RCC 7860 (cell line): ENCODE measurements around the gene AGBL1.

ENCODE experiments used
- DNase-seq: peaks from one replicate; pipeline ENCODE4 v3.0.0-alpha.2; 2015; ENCODE audit warnings: low spot score
- FAIRE-seq: peaks from 2 replicates; lab custom pipeline; 2012; peaks lifted over from hg19 to GRCh38; lab: Jason Lieb, UNC

The AGBL1 gene

DNA sequence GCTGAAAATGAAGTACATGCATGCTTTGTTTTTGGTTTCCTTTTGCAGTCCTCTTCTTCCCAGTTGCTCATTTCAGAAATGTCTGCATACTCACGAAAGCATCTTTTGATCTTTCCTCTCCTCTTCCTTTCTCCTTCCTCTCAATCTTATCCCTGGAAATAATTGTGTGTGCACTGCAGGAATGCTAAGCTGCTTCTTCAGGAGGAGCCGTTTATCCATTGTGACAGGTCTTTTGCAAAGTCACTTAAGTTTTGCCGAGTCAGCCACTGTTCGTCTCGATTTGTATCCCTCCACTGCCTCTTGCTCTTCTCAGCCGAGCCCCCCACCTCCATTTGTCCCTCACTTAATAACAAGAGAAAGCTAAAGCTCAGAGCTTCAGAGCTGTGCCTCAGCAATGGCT, 597.6 kb downstream of the AGBL1 start:
- FAIRE-seq (no peak), DNase-seq (no peak)

DNA sequence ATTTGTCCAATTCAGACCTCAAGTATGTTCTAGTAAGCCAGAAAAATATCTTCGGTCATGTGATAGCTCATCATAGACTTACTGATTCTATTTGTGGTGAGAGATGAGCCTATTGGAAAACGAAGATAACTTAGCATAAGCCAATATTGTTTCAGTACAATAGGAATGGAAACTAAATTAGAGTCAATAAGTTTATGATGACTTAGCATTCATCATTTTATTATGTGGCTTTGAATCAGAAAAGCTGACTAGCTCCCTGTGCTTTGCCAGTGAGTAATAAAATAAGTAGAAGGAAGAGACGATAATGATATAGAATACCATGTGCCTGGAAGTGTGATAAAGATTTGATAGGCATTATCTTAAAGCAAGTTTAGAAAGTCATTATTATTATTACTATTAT, 605.6 kb downstream of the AGBL1 start:
- DNase-seq, result no peak
- FAIRE-seq, result no peak

GRCh38 chr15:86689006-86689405, 609.3 kb downstream of the AGBL1 start:
- FAIRE-seq (no peak), DNase-seq (no peak)

DNA sequence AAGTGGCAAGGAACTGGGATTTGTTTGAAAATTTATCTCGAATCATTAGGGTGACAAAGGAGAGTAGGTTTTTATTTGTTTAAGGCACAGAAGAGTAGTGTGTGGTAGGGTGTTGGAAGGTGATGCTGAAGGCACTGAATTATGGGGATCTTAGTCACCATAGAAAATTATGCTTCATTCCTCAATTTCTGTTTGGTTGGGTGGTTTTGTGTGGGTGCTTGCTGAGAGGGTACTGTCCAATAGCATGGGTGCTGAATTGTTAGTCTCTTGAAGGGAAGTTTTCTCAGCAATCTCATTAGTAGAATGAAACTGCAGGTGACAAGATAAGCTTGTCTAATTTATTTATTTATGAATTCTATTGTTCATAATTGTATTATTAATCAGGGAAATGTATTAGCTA, 610.9 kb downstream of the AGBL1 start:
- DNase-seq (no peak), FAIRE-seq (no peak)

GRCh38 chr15:86691091-86691663, 611.5 kb downstream of the AGBL1 start:
- FAIRE-seq (no peak), DNase-seq (no peak)

DNA sequence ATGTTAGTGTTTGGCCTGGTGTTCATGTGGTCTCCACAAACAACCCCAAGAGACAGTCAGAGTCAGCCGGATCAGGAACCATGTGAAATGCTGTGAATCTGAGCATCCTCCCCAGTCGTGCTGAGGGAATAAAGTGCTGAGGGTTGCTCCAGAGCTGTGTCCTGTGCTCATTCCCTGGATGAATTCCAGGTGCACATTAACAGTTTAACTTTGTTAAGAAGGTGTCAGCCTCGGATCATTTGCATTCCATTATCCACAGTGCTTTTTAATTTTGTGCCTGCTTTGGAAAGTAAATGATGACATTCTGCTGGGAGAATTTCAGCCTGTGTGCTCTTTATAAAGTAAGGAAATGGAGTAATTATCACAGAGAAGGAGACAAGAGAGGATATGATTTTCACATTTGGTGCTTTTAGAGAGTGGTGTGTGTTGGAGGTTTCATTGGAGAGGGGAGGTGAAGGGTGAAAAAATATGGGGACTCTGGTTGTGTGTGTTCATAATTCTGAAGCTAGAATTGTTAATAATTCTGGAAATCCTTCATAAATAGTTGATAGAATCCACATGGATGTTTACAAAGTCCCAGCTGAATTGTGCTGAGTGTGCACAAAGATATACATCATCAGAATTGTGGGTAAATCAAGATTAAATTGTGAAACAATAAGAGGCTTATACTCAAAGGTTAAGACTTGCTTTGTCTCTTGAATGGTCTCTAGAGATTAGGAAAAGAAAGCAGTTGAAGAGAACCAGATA, 621.4 kb downstream of the AGBL1 start:
- FAIRE-seq (no peak), DNase-seq (no peak)

GRCh38 chr15:86701611-86701963, 621.9 kb downstream of the AGBL1 start:
- no peak for FAIRE-seq

GRCh38 chr15:86706813-86707212, 627.1 kb downstream of the AGBL1 start:
- FAIRE-seq (no peak), DNase-seq (no peak)

More at GRCh38 chr15:86701611-86701963, 621.9 kb downstream of the AGBL1 start:
- DNase-seq, result no peak

GRCh38 chr15:86711476-86711875, 631.8 kb downstream of the AGBL1 start:
- DNase-seq, result no peak
- no peak for FAIRE-seq

- FAIRE-seq, result no peak
- DNase-seq, result no peak
Measured at GRCh38 chr15:86714241-86714640, 634.6 kb downstream of the AGBL1 start.

DNA sequence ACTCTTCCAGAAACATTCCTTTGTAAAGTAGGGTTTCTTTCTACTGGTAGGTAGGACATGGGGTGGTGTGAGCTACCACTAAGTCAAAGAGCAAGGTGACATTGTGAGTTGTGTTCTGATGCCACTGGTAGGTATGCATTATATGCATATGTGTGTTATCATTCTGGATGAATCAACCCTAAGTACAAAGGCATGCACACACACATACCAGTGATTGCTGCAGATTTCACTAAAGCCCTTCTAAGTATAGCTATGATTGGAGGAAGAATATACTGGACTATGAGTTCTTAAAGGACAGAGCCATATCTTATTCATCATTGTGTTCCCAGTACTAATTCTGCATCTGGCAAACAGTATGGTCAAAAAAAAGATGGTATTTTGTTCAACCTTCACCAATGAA, 646.0 kb downstream of the AGBL1 start:
- FAIRE-seq (no peak), DNase-seq (no peak)

GRCh38 chr15:86735247-86736040, 655.8 kb downstream of the AGBL1 start:
- FAIRE-seq (no peak), DNase-seq (no peak)

DNA sequence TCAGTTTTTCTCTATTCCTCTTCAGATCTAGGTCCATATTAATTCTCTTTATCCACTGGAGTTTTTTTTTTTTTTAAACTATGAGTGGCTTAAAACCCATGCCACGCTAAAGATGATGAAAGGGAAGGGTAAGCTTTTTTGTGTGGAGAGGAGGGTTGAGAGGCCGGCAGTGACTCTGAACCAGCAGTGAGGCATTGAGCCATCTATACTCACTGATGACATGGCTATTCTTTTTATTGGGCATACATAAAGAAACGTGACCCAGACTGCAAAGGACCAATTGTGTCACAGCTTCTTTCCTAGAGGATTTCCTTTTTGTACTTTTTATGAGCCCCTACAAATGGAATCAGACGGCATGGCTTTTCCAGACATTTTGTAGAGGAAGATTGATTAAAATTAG, 662.2 kb downstream of the AGBL1 start:
- no peak for FAIRE-seq
- no peak for DNase-seq

DNA sequence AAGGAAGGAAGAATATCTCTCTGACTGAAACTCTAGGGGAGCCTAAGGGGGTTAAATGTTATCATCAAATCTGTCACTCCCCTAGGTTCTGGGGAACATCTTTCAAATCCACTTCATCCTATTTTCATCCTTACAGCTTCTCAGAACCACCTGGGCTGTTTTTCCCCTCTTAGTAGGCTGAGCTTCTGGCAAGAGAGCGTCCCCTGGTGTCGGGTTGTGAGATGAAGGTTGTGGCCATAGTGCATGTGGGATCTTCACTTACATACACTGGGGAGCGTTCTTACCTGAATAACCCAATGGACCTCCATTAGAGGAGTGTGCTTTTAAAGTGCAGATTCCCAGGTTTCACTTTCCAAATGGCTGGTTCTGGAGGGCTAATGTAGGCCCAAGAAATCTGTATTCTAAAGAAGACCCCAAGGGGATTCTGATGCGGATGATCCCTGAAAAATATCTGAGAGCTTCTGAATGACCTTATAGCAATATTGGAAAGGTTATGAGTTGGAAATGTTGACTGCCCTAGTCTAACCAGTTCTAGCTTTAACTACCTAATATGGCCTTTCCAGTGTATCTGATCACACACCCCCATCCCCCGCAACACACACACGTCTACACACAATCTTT, 663.7 kb downstream of the AGBL1 start:
- no peak for FAIRE-seq
- no peak for DNase-seq

DNA sequence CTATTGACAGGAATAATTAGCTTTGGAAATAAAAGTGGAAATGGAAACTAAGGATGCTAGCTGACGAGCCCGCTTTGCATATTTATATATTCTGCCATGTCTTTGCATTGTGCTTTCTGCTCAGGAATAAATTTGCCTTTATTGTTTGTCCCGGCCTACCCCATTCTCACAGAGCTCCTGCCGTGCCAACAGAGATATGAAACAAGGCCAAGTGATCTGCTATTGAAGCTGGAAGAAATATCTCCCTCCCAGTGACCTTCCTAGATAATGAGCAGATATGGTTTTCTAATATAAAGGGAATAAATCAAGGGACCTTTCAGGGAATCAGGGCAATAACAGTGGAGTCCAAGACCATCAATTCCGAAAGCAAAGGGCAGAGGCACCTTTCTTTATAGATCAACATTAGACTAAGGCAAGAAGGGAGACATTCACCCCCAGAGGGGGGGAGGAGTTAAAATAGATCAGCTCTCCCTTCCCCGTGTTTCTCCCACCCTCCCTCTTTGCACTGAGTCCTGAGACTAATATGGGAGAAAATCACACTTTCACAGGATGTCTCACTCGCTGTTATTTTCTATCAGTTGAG, 664.6 kb downstream of the AGBL1 start:
- FAIRE-seq (no peak), DNase-seq (no peak)

DNA sequence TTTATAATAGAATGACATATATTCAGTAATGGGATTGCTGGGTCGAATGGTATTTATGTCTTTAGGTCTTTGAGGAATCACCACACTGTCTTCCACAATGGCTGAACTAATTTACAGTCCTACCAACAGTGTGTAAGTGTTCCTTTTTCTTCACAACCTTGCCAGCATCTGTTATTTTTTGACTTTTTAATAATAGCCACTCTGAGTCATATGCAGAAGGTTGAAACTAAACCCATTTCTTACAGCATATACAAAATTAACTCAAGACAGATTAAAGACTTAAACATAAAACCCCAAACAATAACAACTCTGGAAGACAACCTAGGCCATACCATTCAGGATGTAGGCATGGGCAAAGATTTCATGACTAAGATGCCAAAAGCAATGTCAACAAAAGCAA, 671.4 kb downstream of the AGBL1 start:
- no peak for DNase-seq
- FAIRE-seq, result no peak

DNA sequence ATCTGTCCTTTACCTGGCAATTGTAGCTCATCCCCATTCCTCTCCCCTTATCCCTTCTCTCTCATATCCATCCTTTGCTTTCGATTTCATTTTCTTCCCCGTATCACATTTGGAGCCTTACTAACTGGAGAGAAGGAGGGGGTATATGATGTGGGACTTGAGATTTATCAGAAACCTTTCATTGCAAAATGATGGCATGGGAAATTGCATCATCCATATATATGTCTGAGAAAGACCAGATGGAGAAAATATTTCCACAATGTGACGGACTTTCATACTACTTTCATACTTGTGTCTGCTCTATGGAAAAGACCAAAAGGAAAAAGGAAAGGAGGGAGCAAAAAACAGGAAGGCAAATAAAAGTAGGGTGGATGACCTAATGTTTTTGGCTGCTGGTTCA, 675.2 kb downstream of the AGBL1 start:
- no peak for FAIRE-seq

DNA sequence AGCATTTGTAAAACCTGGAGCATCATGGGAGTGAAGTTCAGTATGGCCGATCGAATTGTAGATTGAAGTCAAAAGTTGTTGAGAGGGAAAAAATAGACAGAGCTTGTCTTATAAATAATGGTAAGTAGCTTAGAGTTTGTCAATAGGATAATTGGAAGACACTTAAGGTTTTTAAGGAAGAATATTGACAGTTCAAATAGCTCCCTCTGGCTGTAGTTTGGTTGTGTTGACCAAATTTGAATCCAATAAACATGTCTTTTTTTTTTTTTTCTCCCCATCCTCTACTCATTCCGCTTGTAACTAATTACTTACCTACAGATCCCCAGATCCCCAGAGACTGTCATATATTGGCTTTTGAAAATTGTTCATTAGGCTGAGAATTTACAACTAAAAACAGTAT, 677.0 kb downstream of the AGBL1 start:
- DNase-seq, result no peak
- no peak for FAIRE-seq

More for the DNA sequence above, 675.2 kb downstream of the AGBL1 start:
- DNase-seq, result no peak

DNA sequence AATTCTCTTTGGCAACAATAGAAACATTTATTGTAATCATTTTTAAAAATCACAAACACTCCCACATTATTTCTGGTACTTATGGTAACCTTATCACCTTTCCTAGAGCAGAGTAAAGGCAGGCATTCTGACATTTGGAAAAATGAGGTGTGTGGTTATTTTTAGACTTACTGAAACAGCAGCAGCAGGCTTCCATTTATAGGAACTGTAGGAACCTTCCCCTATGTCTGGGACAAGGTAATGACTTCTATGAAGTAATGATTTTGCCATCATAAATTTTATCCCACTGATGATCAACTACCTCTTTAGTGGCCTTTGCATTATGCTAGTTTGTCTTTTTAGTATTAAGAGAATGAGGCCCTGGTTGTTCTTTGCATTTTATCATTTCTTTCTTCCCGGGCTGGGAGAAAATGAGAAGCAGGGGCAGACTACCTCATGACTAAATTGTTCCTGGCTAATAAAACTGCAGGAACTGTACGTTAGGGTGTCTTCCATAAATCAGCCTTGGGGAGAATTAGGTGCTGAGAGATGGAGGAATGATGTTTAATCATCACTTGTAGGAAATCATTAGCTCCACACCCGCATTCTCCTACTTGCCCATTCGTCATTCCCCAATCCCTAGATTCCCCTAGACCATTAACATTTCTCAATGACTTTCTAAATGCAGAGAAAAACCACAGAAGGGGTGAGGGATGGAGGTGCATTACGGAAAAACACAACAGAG, 680.3 kb downstream of the AGBL1 start:
- no peak for DNase-seq
- FAIRE-seq, result no peak

DNA sequence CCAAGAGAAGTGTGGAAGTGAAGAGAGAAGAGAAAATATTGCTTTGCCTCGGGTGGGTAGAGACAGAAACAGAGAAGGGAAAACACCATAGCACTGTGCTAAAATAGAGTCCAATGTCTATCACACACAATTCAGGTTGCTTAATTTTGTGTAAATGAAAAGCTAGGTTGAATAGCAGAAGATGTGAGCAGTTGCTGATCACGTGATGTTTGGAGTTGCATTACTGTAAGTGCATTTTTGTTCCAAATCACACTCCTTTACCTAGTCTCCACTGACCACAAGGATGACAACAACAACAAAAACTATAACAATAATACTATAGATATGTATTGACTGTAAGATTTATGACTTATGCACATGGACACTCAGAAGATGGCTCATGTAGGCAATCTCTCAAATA, 683.2 kb downstream of the AGBL1 start:
- DNase-seq (no peak), FAIRE-seq (no peak)

DNA sequence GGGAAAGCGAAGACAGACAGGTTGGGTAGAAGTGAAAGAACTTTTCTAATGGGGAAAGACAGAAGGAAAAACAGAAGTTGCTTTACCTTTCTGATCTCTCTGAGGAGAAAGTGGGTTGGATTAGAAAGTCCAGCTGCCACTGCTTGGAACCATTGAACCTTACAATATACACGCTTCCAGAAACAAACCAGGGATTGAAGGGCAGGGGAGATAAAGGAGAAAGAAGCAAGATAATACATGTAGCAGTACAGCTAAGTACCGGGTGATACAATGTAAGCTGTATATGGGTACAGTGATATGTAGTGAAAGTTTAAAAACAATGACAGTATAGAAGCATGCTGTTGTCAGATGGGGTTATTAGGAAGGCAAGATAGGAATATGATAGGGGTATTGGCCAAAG, 684.4 kb downstream of the AGBL1 start:
- DNase-seq (no peak), FAIRE-seq (no peak)
